Right forelimb (tissue), 1 donor: ENCODE measurements around the gene CYGB.

Source experiments
- DNase-seq: peaks from one replicate; pipeline ENCODE4 v3.0.0-alpha.2; 2018

CYGB gene

DNA sequence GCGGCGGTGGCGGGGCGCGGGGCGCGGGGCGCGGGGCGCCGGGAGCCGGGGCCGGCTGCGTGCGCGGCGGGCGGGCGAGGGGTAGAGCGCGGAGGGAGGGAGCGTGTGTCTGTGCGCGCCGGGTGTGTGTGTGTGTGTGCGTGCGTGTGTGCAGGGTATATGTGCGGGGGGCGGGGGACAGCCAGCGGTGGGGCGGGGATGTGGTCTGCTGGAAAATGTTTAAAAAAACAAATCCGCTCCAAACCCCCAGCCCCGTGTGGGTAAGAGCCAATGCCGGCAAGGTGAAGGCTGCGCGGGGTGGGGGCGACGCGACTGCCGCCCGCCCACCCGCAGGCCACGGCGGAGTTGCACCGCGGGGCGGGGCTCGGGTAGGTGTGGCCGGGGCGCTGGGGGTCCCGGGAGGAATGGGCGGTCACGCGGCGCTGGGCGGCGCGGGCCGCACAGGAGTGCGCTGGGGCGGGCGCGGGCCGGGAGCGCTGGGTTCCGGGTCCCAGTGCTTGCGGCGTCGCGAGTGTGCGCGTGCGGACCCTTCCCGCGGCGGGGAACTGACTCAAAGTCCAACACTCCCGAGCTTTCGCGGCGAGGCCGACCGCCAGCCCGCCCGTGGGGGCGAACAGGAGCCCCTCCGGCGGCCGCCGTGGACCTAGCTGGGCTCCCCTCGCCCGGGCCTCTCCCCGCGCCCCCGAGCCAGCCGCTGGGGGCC lies at the start of gene CYGB:
TSS of gene CYGB (minus strand) at position 132 of the 703 bp plus-strand sequence. CDS start 167 bp downstream, outside the sequence.
- no peak for DNase-seq

GRCh38 chr17:76586741-76587487 lies 49.4 kb upstream of the CYGB start:
- no peak for DNase-seq

GRCh38 chr17:76585649-76586593 lies 48.4 kb upstream of the CYGB start, which contains the start of gene ST6GALNAC2:
TSS of gene ST6GALNAC2 (minus strand) at chr17:76585860. CDS start at chr17:76585808, 52 bp downstream.
- DNase-seq, result peak; percentile 60

GRCh38 chr17:76585033-76585648 lies 47.6 kb upstream of the CYGB start:
- peak; percentile 52 for DNase-seq

- no peak for DNase-seq
Observed at GRCh38 chr17:76584427-76585032, 47.0 kb upstream of the CYGB start.

DNA sequence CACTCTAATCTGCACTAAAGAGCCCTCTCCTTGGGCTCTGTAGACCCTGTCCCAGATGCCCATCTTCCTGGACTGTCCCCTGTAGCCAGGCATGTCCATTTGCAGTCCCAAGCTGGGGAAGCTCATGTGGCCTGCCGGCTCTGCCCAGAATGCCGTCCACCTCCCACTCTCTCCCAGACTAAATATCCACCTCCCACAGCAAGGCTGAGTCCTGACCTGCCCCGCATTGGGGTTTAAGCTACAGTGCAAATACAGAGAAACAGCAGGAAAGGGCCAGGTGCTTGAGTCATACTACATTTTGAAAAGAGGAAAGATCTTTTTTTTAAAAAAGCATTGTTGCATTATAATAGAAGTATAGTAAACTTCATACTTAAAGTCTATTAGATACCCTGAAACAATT lies 45.2 kb upstream of the CYGB start:
- no peak for DNase-seq

- DNase-seq, result no peak
Observed at GRCh38 chr17:76581515-76581914, 44.0 kb upstream of the CYGB start.

- DNase-seq, result no peak
Observed at GRCh38 chr17:76579281-76579680, 41.8 kb upstream of the CYGB start.

- no peak for DNase-seq
Observed at GRCh38 chr17:76578376-76578775, 40.9 kb upstream of the CYGB start.

- no peak for DNase-seq
Observed at GRCh38 chr17:76577876-76578275, 40.4 kb upstream of the CYGB start.

DNA sequence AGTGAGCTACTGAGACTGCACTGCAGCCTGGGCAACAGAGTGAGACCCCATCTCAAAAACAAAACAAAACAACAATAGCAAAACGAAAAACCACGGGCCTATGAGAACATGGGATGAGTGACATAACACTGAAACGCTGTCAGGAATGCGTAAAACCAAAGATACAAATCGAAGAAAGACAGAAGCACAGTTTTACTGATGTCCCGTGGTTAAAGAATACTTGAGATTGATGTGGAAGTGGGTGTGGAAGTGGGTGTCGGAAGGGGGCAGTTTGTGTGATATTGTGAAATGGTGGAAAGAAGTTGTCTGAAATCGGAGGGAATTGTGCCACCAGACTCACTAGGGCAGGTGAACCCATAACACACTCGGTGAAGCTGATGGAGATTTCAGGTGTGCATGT lies 38.7 kb upstream of the CYGB start:
- no peak for DNase-seq

DNA sequence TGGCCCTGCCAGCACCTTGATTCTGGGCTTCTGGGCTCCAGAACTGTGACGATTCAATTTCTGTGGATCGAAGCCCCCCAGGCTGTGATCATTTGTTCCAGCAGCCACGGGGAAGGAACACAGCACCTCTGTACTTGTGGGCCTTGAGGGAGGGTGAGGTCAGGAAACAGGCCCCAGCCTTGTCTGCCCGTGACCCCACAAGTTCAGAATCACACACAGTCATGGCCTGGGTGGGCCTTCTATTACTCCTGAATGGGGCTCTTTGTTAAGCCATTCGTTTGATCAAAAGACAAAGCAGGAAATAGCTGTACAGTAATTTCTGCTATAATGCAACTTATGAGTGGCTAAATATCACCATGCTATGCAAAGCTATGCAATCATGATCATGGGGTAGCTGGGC lies 38.1 kb upstream of the CYGB start:
- no peak for DNase-seq

GRCh38 chr17:76574166-76574565 lies 36.7 kb upstream of the CYGB start:
- no peak for DNase-seq

DNA sequence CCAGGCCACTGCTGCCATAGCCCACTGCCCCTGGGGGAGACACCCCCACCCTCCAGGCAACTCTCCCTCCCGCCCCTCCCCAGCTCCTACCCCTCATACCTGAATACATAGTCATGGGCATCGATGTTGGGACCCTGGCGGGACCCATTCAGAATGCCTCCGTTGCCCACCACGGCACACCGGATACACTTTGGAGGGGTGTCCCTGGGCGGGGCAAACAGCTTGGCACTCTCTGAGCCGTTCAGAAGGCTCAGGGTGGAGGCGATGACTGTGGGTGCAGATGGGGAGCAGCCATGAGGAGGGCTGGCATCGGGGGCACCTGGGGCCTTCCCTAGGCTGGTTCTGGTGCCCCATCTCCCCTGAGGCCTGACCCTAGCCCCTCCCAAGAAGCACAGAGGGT lies 35.6 kb upstream of the CYGB start:
- no peak for DNase-seq

- no peak for DNase-seq
Observed at GRCh38 chr17:76572201-76572910, 34.8 kb upstream of the CYGB start.

DNA sequence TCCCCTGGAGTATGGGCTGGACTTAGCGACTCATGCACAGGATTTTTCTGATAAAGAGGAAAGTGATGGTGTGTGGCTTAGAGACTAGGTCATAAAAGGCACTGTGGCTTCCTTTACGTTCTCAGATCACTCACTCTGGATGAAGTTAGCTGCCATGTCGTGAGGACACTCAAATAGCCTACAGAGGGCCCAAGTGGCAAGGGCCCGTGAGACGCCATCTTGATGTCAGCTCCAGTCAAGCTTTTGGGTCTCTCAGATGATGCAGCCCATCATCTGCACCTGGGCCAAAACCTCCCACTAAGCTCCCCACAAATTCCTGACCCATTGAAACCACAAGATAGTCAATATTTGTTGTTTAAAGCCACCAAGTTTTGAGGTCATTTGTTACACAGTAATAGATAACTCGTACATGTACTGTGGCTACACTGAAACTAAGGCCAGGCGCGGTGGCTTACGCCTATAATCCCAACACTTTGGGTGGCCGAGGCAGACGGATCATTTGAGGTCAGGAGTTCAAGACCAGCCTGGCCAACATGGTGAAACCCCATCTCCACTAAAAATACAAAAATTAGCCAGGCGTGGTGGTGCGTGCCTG lies 33.5 kb upstream of the CYGB start:
- DNase-seq, result no peak

GRCh38 chr17:76570457-76570856 lies 32.9 kb upstream of the CYGB start:
- no peak for DNase-seq

DNA sequence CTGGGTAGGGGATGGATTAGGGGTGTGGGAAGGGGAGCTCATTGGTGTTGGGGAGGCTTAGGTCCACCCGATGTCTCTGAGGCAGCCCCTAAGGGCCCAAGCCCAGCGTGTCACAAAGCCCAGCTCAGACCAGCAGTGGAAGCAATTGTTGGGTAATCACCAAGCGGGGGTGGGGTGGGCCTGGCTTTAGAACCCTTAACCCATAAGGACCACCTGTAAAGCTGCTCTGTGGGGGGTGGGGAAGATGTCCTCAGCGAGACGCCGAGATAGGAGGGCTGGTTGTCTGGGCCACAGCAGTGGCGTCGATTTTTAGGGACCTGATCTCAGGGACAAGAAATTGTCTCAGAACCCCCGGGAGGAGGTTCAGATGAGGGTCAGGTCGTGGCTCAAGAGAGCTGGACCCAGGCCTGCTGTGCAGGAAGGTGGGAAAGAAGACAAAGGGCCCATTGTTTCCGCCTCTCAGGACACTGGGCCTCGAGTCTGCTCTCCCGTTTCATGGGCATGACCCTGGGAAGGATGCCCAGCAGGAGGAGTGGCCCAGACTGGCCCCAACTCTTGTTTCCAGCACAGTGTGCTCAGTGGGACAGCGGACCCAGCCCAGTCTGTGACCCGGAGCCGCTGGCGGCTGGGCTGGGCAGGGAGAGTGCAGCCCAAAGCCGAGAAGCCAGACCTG lies 32.2 kb upstream of the CYGB start:
- no peak for DNase-seq

DNA sequence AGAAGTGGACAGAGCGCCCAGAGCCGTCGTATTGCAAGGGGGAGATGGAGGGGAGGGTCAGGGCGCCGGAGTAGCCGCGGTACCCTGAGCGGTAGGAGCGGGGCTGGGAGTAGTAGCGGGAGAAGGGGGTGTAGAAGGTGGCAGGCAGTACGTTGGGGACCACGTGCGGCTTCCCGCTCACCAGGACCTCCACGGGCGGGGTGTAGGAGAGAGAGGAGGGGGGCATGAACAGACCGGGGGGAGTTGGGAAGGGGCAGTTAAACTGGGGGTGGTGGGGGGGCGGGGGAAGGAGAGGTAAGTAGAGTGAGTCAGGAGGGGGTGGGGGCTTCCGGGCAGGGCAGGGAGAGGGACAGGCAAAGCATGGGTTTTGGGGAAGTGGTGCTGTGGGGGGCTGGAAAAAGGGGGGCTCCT lies 31.3 kb upstream of the CYGB start:
- DNase-seq, result no peak

GRCh38 chr17:76567634-76568432 lies 30.3 kb upstream of the CYGB start:
- no peak for DNase-seq
